NT2/D1 (cell line): ENCODE data around the gene SCP2D1.

Source experiments
- YY1 ChIP-seq: IDR thresholded peaks from 2 replicates; pipeline ENCODE4 v1.6.1; 2011; ENCODE audit not compliant: insufficient read length, insufficient read depth
- ZNF274 ChIP-seq: IDR thresholded peaks from 2 replicates; pipeline ENCODE4 v1.6.1; 2011; ENCODE audit warnings: mild to moderate bottlenecking, low read depth, low read length

- TF ChIP-seq YY1 = no peak
- TF ChIP-seq ZNF274 = no peak
Observed at GRCh38 chr20:18773566-18773965, 40.0 kb upstream of the SCP2D1 start.
